H9 (cell line): ENCODE data around the gene NELFCD. TPM values are rescaled to one million over a fixed set of nuclear protein-coding genes. Genes with fewer than 3 reads are reported as not detected.

Experiments
- DNase-seq: peaks from one replicate; pipeline ENCODE4 v3.0.0-alpha.2; 2017
- H2AFZ ChIP-seq: one replicate; pipeline ENCODE4 v1.6.1; 2013; ENCODE audit warnings: mild to moderate bottlenecking, low read length, control low read depth, moderate library complexity
- H2AK5ac ChIP-seq: 2 replicates; pipeline ENCODE4 v1.6.1; 2013; ENCODE audit warnings: low read length, control low read depth, mixed read lengths; ENCODE audit not compliant: insufficient read length
- H2BK120ac ChIP-seq: one replicate; pipeline ENCODE4 v1.6.1; 2013; ENCODE audit warnings: low read depth, mild to moderate bottlenecking, low read length, control low read depth, inconsistent platforms; ENCODE audit not compliant: poor library complexity, severe bottlenecking
- H2BK12ac ChIP-seq: 2 replicates; pipeline ENCODE4 v1.6.1; 2013; ENCODE audit warnings: low read length, control low read depth, mixed read lengths, low read depth; ENCODE audit not compliant: insufficient read length
- H2BK15ac ChIP-seq: 2 replicates; pipeline ENCODE4 v1.6.1; 2013; ENCODE audit warnings: low read depth, low read length, control low read depth
- H2BK20ac ChIP-seq: one replicate; pipeline ENCODE4 v1.6.1; 2013; ENCODE audit warnings: low read depth, mild to moderate bottlenecking, low read length, control low read depth, inconsistent platforms; ENCODE audit not compliant: poor library complexity, severe bottlenecking
- H2BK5ac ChIP-seq: 2 replicates; pipeline ENCODE4 v1.6.1; 2013; ENCODE audit warnings: low read length, control low read depth, mixed read lengths; ENCODE audit not compliant: insufficient read length
- H3K14ac ChIP-seq: 2 replicates; pipeline ENCODE4 v1.6.1; 2013; ENCODE audit warnings: low read length, control low read depth; ENCODE audit not compliant: insufficient read depth
- H3K18ac ChIP-seq: 2 replicates; pipeline ENCODE4 v1.6.1; 2013; ENCODE audit warnings: low read depth, mild to moderate bottlenecking, mixed read lengths, low read length, control low read depth; ENCODE audit not compliant: insufficient read length
- H3K23ac ChIP-seq: 2 replicates; pipeline ENCODE4 v1.6.1; 2013; ENCODE audit warnings: low read length, control low read depth, mixed read lengths, low read depth; ENCODE audit not compliant: insufficient read length
- H3K23me2 ChIP-seq: 2 replicates; pipeline ENCODE4 v1.6.1; 2013; ENCODE audit warnings: low read depth, mild to moderate bottlenecking, mixed read lengths, low read length, control low read depth; ENCODE audit not compliant: insufficient read length, poor library complexity, severe bottlenecking
- H3K27ac ChIP-seq: 2 replicates; pipeline ENCODE4 v1.5.1; 2013; ENCODE audit warnings: low read length, control low read depth, mixed read lengths, low read depth; ENCODE audit not compliant: insufficient read length
- H3K27me3 ChIP-seq: 2 replicates; pipeline ENCODE4 v1.6.1; 2013; ENCODE audit warnings: low read length, control low read depth, inconsistent platforms; ENCODE audit not compliant: insufficient read depth
- H3K4ac ChIP-seq: 2 replicates; pipeline ENCODE4 v1.6.1; 2013; ENCODE audit warnings: low read depth, mild to moderate bottlenecking, control low read depth, inconsistent platforms, low read length, moderate library complexity
- H3K4me1 ChIP-seq: 2 replicates; pipeline ENCODE4 v1.6.1; 2013; ENCODE audit warnings: low read length, control low read depth, inconsistent platforms; ENCODE audit not compliant: insufficient read depth
- H3K4me2 ChIP-seq: 2 replicates; pipeline ENCODE4 v1.6.1; 2013; ENCODE audit warnings: low read length, control low read depth, mixed read lengths; ENCODE audit not compliant: insufficient read length, insufficient read depth
- H3K56ac ChIP-seq: 2 replicates; pipeline ENCODE4 v1.6.1; 2013; ENCODE audit warnings: low read depth, mild to moderate bottlenecking, mixed read lengths, low read length, control low read depth; ENCODE audit not compliant: insufficient read length
- H3K79me1 ChIP-seq: 2 replicates; pipeline ENCODE4 v1.6.1; 2013; ENCODE audit warnings: low read depth, mild to moderate bottlenecking, moderate library complexity, low read length, control low read depth, inconsistent platforms; ENCODE audit not compliant: insufficient read depth, poor library complexity, severe bottlenecking
- H3K79me2 ChIP-seq: 2 replicates; pipeline ENCODE4 v1.6.1; 2013; ENCODE audit warnings: low read length, control low read depth, inconsistent platforms; ENCODE audit not compliant: insufficient read depth
- H3K9ac ChIP-seq: 2 replicates; pipeline ENCODE4 v1.6.1; 2013; ENCODE audit warnings: low read length, control low read depth, mixed read lengths; ENCODE audit not compliant: insufficient read length; ENCODE audit errors: extremely low read depth
- H3K9me3 ChIP-seq: one replicate; pipeline ENCODE4 v1.6.1; 2013; ENCODE audit warnings: low read depth, low read length, inconsistent platforms; ENCODE audit not compliant: control insufficient read depth
- H3T11ph ChIP-seq: one replicate; pipeline ENCODE4 v1.6.1; 2013; ENCODE audit warnings: mild to moderate bottlenecking, low read length, control low read depth, inconsistent platforms
- H4K20me1 ChIP-seq: one replicate; pipeline ENCODE4 v1.6.1; 2013; ENCODE audit not compliant: control insufficient read depth, insufficient read length, insufficient read depth
- H4K5ac ChIP-seq: 2 replicates; pipeline ENCODE4 v1.6.1; 2013; ENCODE audit warnings: low read depth, mild to moderate bottlenecking, mixed read lengths, low read length, control low read depth; ENCODE audit not compliant: insufficient read length
- H4K8ac ChIP-seq: replicated peaks from 2 replicates; pipeline ENCODE4 v1.6.1; 2013; ENCODE audit warnings: low read length, control low read depth, mixed read lengths, low read depth; ENCODE audit not compliant: insufficient read length
- H4K91ac ChIP-seq: 2 replicates; pipeline ENCODE4 v1.6.1; 2013; ENCODE audit warnings: low read depth, mild to moderate bottlenecking, moderate library complexity, mixed read lengths, low read length, control low read depth; ENCODE audit not compliant: insufficient read length
- H3K27ac Mint-ChIP-seq, 3 experiments: 2 replicates in 2 of 3; 3 replicates in 1 of 3; pipeline ENCODE4 v1.8.0; 2020 to 2021; ENCODE audit warnings: mixed read lengths in 3 of 3, mild to moderate bottlenecking in 1 of 3, moderate library complexity in 1 of 3
- H3K27me3 Mint-ChIP-seq: 2 replicates; pipeline ENCODE4 v1.8.0; 2021; ENCODE audit warnings: low read depth, mild to moderate bottlenecking, moderate library complexity, mixed read lengths
- H3K36me3 Mint-ChIP-seq, 3 experiments: 2 replicates in 2 of 3; 3 replicates in 1 of 3; pipeline ENCODE4 v1.8.0; 2020 to 2021; ENCODE audit warnings: low read depth in 3 of 3, mixed read lengths in 3 of 3; ENCODE audit not compliant: insufficient read depth in 1 of 3
- H3K4me1 Mint-ChIP-seq, 2 experiments: 2 replicates each; pipeline ENCODE4 v1.8.0; 2020; ENCODE audit warnings: mixed read lengths in 2 of 2
- H3K4me3 Mint-ChIP-seq, 2 experiments: 2 replicates in 1 of 2; 3 replicates in 1 of 2; pipeline ENCODE4 v1.8.0; 2020 to 2021; ENCODE audit warnings: mild to moderate bottlenecking in 2 of 2, mixed read lengths in 2 of 2, moderate library complexity in 1 of 2
- H3K9me3 Mint-ChIP-seq, 2 experiments: 2 replicates in 1 of 2; 3 replicates in 1 of 2; pipeline ENCODE4 v1.8.0; 2020; ENCODE audit warnings: mild to moderate bottlenecking in 2 of 2, mixed read lengths in 2 of 2, moderate library complexity in 1 of 2
- WGBS: extraction: QIAGEN DNeasy Blood & Tissue Kit; methylation state at CpG from one replicate; pipeline ENCODE4 v1.1.7; 2013; ENCODE audit warnings: missing lambda C conversion rate, low lambda C conversion rate, mixed read lengths; ENCODE audit not compliant: insufficient read length; ENCODE audit errors: extremely low coverage; 5-methylcytosine and 5-hydroxymethylcytosine counted together
- total RNA-seq: library from RNA; stranded (reverse); gene quantifications from 2 replicates; pipeline ENCODE4 v1.2.1, GENCODE V29; 2021
- TF ChIP-seq, protein P1 (sequence below): fragments of 200-600 bp; sonication (generic); conservative IDR thresholded peaks from 3 replicates; pipeline ENCODE4 v1.8.0; 2021; ENCODE audit warnings: antibody characterized with exemption, mild to moderate bottlenecking

Gene NELFCD
- total RNA-seq, 1 experiment from 2014 or later = 57.8 TPM

DNA sequence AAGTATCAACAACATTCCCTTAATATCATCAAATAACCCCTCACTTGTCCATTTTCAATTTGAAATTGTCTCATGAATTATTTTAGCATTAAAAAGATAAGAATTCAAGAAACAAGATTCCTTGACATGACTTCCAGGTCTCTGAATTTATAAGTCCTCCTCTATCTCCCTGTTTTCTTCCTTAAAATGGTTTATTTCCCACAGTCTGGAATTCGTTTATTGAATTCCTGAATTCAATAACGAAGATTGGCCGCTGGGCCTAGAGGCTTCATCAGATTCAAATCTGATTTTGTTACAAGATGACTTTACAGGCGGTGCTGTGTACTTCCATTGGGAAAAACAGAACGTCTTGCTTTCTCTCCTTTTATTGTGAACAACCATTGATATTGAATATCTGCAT, 48.9 kb upstream of the NELFCD start:
- Histone ChIP-seq H3K14ac (no peak overlapping the region), H2BK120ac (no peak overlapping the region), H3K79me1 (no peaks in the 10 kb centered on the region), H3K4me1 (no peaks in the 10 kb centered on the region), H2BK12ac (no peak overlapping the region), H2AFZ (no peak overlapping the region), H3K23ac (no peak overlapping the region), H4K91ac (no peak overlapping the region), H3K27ac (no peak overlapping the region), H3T11ph (no peak overlapping the region), H2BK15ac (no peak overlapping the region), H3K27me3 (no peaks in the 10 kb centered on the region), H3K56ac (no peak overlapping the region), H2AK5ac (no peak overlapping the region), H3K79me2 (no peaks in the 10 kb centered on the region), H3K9me3 (no peaks in the 10 kb centered on the region), H2BK5ac (no peak overlapping the region), H3K9ac (no peak overlapping the region), H3K4me2 (no peak overlapping the region), H3K4ac (no peak overlapping the region), H4K8ac (no peak overlapping the region), H4K5ac (no peak overlapping the region), H4K20me1 (no peaks in the 10 kb centered on the region), H2BK20ac (no peak overlapping the region), H3K23me2 (no peaks in the 10 kb centered on the region), H3K18ac (no peak overlapping the region)
- H3K36me3 Mint-ChIP-seq = peaks cover 0 to 4% (median 3%) of the 10 kb centered on the region in 3 experiments; a peak in 3 of 7 replicates
- peaks cover 7 to 8% of the 10 kb centered on the region in 2 experiments for H3K4me1 Mint-ChIP-seq
- H3K9me3 Mint-ChIP-seq = peaks cover 6 to 7% of the 10 kb centered on the region in 2 experiments; a peak in 4 of 5 replicates
- H3K27me3 Mint-ChIP-seq = peaks cover 10% of the 10 kb centered on the region
- no peak for DNase-seq
- TF ChIP-seq, protein P1, sequence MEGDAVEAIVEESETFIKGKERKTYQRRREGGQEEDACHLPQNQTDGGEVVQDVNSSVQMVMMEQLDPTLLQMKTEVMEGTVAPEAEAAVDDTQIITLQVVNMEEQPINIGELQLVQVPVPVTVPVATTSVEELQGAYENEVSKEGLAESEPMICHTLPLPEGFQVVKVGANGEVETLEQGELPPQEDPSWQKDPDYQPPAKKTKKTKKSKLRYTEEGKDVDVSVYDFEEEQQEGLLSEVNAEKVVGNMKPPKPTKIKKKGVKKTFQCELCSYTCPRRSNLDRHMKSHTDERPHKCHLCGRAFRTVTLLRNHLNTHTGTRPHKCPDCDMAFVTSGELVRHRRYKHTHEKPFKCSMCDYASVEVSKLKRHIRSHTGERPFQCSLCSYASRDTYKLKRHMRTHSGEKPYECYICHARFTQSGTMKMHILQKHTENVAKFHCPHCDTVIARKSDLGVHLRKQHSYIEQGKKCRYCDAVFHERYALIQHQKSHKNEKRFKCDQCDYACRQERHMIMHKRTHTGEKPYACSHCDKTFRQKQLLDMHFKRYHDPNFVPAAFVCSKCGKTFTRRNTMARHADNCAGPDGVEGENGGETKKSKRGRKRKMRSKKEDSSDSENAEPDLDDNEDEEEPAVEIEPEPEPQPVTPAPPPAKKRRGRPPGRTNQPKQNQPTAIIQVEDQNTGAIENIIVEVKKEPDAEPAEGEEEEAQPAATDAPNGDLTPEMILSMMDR = no peak
- no peak overlapping the region for H3K27ac Mint-ChIP-seq
- H3K4me3 Mint-ChIP-seq = no peak overlapping the region
- WGBS = no CpG with 5 or more reads among the region's 5 CpGs
